HepG2 (cell line): ENCODE measurements around the gene NELFB. TPM values are rescaled to one million over a fixed set of nuclear protein-coding genes. Genes with fewer than 3 reads are reported as not detected.

ENCODE experiments used
- ATAC-seq: fragments of 200-7000 bp; cut with Tn5 transposase; 3 replicates; pipeline ENCODE4 v1.9.1; 2020; ENCODE audit warnings: mild to moderate bottlenecking, moderate library complexity
- BruUV-seq: library from RNA; stranded (reverse); fragments of 400-500 nt; replicated peaks from 2 replicates; lab custom pipeline; 2021; lab: Mats Ljungman, UMichigan
- CTCF ChIA-PET: fragments of 300-600 bp; formaldehyde crosslinking; extraction: SDS; loops from one replicate; lab custom pipeline; 2021; ENCODE audit warnings: low total read pairs, inconsistent platforms, low intra/inter-chr PET ratio; lab: Yijun Ruan, JAX
- POLR2A ChIA-PET: fragments of 350-600 bp; sonication (Branson Sonifier 250); formaldehyde crosslinking; loops from one replicate; lab custom pipeline; 2020; ENCODE audit warnings: antibody characterized with exemption, inconsistent platforms; lab: Yijun Ruan, JAX
- DNase-seq: peaks from one replicate; pipeline ENCODE4 v3.0.0-alpha.2; 2015; ENCODE audit warnings: low spot score
- FAIRE-seq: peaks from 3 replicates; lab custom pipeline; 2011; peaks lifted over from hg19 to GRCh38; lab: Jason Lieb, UNC
- H2AFZ ChIP-seq: one replicate; pipeline ENCODE4 v1.6.1; 2011; ENCODE audit warnings: low read length, inconsistent platforms
- H3K27ac ChIP-seq: fragments of 300-600 bp; 3 replicates; pipeline ENCODE4 v1.8.0; 2011; ENCODE audit warnings: mixed run types, mild to moderate bottlenecking, mixed read lengths, low read length, inconsistent platforms; ENCODE audit not compliant: insufficient read depth; ENCODE audit errors: extremely low read length
- H3K27me3 ChIP-seq, 2 experiments: fragments of 200-600 bp in 1 of 2; 2 replicates in 1 of 2; 3 replicates in 1 of 2; pipeline versions ENCODE4 v1.6.0 to v1.8.0; 2011; ENCODE audit warnings: low read length in 2 of 2, mild to moderate bottlenecking in 2 of 2, moderate library complexity in 2 of 2, inconsistent platforms in 1 of 2; ENCODE audit not compliant: insufficient read depth in 2 of 2, control insufficient read depth in 1 of 2
- H3K36me3 ChIP-seq, 2 experiments: fragments of 200-600 bp in 1 of 2; replicated peaks in 1 of 2; 2 replicates in 1 of 2; 3 replicates in 1 of 2; pipeline versions ENCODE4 v1.5.1 to v1.8.0; 2011; ENCODE audit warnings: low read length in 2 of 2, inconsistent platforms in 1 of 2; ENCODE audit not compliant: insufficient read depth in 2 of 2, control insufficient read depth in 1 of 2
- H3K4me1 ChIP-seq: 2 replicates; pipeline ENCODE4 v1.5.1; 2012; ENCODE audit warnings: low read length, inconsistent platforms; ENCODE audit not compliant: insufficient read depth
- H3K4me2 ChIP-seq: 2 replicates; pipeline ENCODE4 v1.6.0; 2011; ENCODE audit warnings: low read depth, low read length, inconsistent platforms
- H3K4me3 ChIP-seq, 3 experiments: fragments of 200-600 bp in 1 of 3; sonication (generic), shearing (Covaris generic) in 1 of 3; replicated peaks in 1 of 3; 2 replicates each; pipeline ENCODE4 v1.5.1; 2011 to 2016; ENCODE audit warnings: low read length in 3 of 3, inconsistent platforms in 2 of 3, low read depth in 2 of 3, mild to moderate bottlenecking in 2 of 3, control low read depth in 1 of 3, mixed read lengths in 1 of 3; ENCODE audit not compliant: insufficient read depth in 1 of 3
- H3K79me2 ChIP-seq: one replicate; pipeline ENCODE4 v1.6.1; 2011; ENCODE audit warnings: low read length, inconsistent platforms; ENCODE audit not compliant: insufficient read depth
- H3K9ac ChIP-seq: 2 replicates; pipeline ENCODE4 v1.6.0; 2011; ENCODE audit warnings: mild to moderate bottlenecking, low read depth, low read length, inconsistent platforms; ENCODE audit not compliant: insufficient read depth
- H3K9me3 ChIP-seq: 2 replicates; pipeline ENCODE4 v1.5.1; 2012; ENCODE audit warnings: mild to moderate bottlenecking, low read length
- H4K20me1 ChIP-seq: 2 replicates; pipeline ENCODE4 v1.6.0; 2011; ENCODE audit warnings: inconsistent platforms, mild to moderate bottlenecking, low read length, moderate library complexity; ENCODE audit not compliant: insufficient read depth
- HNRNPL ChIP-seq: fragments of 200-400 bp; formaldehyde crosslinking; IDR thresholded peaks from 2 replicates; pipeline ENCODE4 v1.6.1; 2017; ENCODE audit warnings: mild to moderate bottlenecking, low read depth, low read length
- RAD21 ChIP-seq: fragments of 450-650 bp; formaldehyde crosslinking; IDR thresholded peaks from 2 replicates; pipeline ENCODE4 v1.5.0; 2020; ENCODE audit warnings: mild to moderate bottlenecking
- STAG1 ChIP-seq: sonication (generic); formaldehyde crosslinking; IDR thresholded peaks from 2 replicates; pipeline ENCODE4 v1.4.0; 2020; ENCODE audit warnings: missing genetic modification reagents
- TAF1 ChIP-seq: sonication (generic); formaldehyde crosslinking; IDR thresholded peaks from 2 replicates; pipeline ENCODE4 v1.4.0; 2020; ENCODE audit warnings: missing genetic modification reagents
- ZNF75D ChIP-seq: sonication (generic); formaldehyde crosslinking; IDR thresholded peaks from 2 replicates; pipeline ENCODE4 v1.8.1; 2023; ENCODE audit warnings: missing genetic modification reagents, mild to moderate bottlenecking, borderline replicate concordance
- ZNF839 ChIP-seq: sonication (generic); formaldehyde crosslinking; IDR thresholded peaks from 2 replicates; pipeline ENCODE4 v1.4.0; 2020; ENCODE audit warnings: missing genetic modification reagents, mild to moderate bottlenecking, borderline replicate concordance
- WGBS: methylation state at CpG from one replicate; pipeline ENCODE4 v1.1.6; 2017; ENCODE audit warnings: low lambda C conversion rate; 5-methylcytosine and 5-hydroxymethylcytosine counted together
- in situ Hi-C: cut with HindIII; loops from 2 replicates; pipeline ENCODE4 v1.10.0; 2017; ENCODE audit warnings: low pct_unique_long_range_greater_than_20kb; ENCODE audit not compliant: extremely low pct_ligation_motif_present
- intact Hi-C: fragments of 100-400 bp; cut with micrococcal nuclease; formaldehyde crosslinking; loops from one replicate; pipeline ENCODE4 v1.10.0; 2022; ENCODE audit not compliant: unreplicated experiment
- polyA plus RNA-seq, 8 experiments: library from polyadenylated mRNA; depleted of rRNA in 3 of 8; stranded (reverse) in 7 of 8; unstranded in 1 of 8; fragments of >200 nt; fragmentation: Illumina TruSeq in 4 of 8; extraction: Trizol in 4 of 8; gene quantifications; 2 replicates each; pipeline versions ENCODE4 v1.2.1 to v1.2.3, GENCODE V29; 2011 to 2016; ENCODE audit warnings: low read depth in 4 of 8, missing spikeins in 1 of 8, mixed read lengths in 1 of 8; ENCODE audit not compliant: insufficient read depth in 1 of 8
- total RNA-seq, 5 experiments: library from RNA; depleted of rRNA; stranded (reverse); fragments of >200 nt; fragmentation: Illumina TruSeq; extraction: Trizol; gene quantifications; 2 replicates each; pipeline ENCODE4 v1.2.3, GENCODE V29; 2016; ENCODE audit warnings: low read depth in 1 of 5
- TF ChIP-seq, protein P1 (sequence below): sonication (generic); formaldehyde crosslinking; IDR thresholded peaks from 2 replicates; pipeline ENCODE4 v1.5.0; 2020; ENCODE audit warnings: mild to moderate bottlenecking, missing genetic modification reagents, moderate library complexity
- TF ChIP-seq, protein P2 (sequence below): sonication (generic); formaldehyde crosslinking; IDR thresholded peaks from 2 replicates; pipeline ENCODE4 v1.4.0; 2020; ENCODE audit warnings: missing genetic modification reagents, mild to moderate bottlenecking, borderline replicate concordance
- TF ChIP-seq, protein P3 (sequence below): sonication (generic); formaldehyde crosslinking; IDR thresholded peaks from 2 replicates; pipeline ENCODE4 v1.5.1; 2020; ENCODE audit warnings: mild to moderate bottlenecking, missing genetic modification reagents, moderate library complexity

NELFB gene
- total and polyA plus RNA-seq, 2 of the 13 experiments (the other 11 are each of a cell fraction or from before 2014, with no cell fraction given), result 26.5 to 45.8 TPM

DNA sequence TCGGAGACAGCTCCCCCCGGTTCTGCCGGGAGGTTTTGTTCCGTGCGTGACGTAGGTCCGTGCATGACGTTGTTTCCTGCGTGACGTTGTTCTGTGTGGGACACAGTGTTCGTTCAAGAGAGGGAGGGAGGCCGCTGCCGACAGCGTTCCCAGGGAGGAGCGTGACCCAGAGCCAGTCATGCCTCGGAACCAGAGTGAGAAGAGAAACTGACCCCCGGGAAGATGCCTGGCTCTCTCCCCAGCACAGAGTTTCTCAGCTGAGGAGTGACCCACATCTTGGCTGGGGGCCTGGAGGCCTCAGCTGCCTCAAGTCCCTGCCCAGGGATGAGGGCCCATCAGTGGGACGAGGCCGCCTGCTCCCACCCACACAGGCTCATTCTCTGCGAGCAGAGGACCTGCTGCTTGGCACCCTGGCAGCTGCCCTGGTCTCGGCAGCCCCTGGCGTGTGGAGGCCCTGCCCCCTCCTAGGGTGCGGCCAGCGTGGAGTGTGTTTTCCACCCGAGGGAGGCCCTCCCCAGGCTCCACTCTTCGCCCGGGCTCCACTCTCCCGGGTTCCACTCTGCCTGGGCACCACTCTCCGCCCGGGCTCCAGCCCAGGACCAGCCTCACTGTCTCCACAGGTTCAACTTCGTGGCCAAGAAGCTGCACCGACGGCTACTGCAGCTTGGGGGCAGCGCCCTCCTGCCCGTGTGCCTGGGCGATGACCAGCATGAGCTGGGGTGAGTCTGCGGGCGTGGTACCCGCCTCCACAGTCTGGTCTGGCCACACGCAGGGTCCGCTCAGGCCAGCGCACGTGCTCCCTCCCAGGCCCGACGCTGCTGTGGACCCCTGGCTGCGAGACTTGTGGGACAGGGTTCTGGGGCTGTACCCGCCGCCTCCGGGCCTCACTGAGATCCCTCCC, 41.7 kb upstream of the NELFB start:
- intact Hi-C loops (no loop called here), in situ Hi-C loops (no loop called here)
- TF ChIP-seq ZNF75D (CRISPR knock-in tag), result no peak
- TF ChIP-seq, protein P1, sequence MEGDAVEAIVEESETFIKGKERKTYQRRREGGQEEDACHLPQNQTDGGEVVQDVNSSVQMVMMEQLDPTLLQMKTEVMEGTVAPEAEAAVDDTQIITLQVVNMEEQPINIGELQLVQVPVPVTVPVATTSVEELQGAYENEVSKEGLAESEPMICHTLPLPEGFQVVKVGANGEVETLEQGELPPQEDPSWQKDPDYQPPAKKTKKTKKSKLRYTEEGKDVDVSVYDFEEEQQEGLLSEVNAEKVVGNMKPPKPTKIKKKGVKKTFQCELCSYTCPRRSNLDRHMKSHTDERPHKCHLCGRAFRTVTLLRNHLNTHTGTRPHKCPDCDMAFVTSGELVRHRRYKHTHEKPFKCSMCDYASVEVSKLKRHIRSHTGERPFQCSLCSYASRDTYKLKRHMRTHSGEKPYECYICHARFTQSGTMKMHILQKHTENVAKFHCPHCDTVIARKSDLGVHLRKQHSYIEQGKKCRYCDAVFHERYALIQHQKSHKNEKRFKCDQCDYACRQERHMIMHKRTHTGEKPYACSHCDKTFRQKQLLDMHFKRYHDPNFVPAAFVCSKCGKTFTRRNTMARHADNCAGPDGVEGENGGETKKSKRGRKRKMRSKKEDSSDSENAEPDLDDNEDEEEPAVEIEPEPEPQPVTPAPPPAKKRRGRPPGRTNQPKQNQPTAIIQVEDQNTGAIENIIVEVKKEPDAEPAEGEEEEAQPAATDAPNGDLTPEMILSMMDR (CRISPR knock-in tag), result peak; percentile 60
- TF ChIP-seq, protein P2, sequence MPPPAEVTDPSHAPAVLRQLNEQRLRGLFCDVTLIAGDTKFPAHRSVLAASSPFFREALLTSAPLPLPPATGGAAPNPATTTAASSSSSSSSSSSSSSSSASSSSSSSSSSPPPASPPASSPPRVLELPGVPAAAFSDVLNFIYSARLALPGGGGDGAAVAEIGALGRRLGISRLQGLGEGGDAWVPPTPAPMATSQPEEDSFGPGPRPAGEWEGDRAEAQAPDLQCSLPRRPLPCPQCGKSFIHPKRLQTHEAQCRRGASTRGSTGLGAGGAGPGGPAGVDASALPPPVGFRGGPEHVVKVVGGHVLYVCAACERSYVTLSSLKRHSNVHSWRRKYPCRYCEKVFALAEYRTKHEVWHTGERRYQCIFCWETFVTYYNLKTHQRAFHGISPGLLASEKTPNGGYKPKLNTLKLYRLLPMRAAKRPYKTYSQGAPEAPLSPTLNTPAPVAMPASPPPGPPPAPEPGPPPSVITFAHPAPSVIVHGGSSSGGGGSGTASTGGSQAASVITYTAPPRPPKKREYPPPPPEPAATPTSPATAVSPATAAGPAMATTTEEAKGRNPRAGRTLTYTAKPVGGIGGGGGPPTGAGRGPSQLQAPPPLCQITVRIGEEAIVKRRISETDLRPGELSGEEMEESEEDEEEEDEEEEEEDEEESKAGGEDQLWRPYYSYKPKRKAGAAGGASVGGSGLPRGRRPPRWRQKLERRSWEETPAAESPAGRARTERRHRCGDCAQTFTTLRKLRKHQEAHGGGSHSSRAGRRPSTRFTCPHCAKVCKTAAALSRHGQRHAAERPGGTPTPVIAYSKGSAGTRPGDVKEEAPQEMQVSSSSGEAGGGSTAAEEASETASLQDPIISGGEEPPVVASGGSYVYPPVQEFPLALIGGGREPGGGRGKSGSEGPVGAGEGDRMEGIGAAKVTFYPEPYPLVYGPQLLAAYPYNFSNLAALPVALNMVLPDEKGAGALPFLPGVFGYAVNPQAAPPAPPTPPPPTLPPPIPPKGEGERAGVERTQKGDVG (CRISPR knock-in tag), result 0 out of 2 replicates have a peak, but pooled peaks have one; percentile 49
- TF ChIP-seq ZNF839, result 0 out of 2 replicates have a peak, but pooled peaks have one; percentile 59
- peak; percentile 56; the same call in 1 of the 2 replicates for TF ChIP-seq RAD21 (CRISPR knock-in tag)
- TF ChIP-seq, protein P3, sequence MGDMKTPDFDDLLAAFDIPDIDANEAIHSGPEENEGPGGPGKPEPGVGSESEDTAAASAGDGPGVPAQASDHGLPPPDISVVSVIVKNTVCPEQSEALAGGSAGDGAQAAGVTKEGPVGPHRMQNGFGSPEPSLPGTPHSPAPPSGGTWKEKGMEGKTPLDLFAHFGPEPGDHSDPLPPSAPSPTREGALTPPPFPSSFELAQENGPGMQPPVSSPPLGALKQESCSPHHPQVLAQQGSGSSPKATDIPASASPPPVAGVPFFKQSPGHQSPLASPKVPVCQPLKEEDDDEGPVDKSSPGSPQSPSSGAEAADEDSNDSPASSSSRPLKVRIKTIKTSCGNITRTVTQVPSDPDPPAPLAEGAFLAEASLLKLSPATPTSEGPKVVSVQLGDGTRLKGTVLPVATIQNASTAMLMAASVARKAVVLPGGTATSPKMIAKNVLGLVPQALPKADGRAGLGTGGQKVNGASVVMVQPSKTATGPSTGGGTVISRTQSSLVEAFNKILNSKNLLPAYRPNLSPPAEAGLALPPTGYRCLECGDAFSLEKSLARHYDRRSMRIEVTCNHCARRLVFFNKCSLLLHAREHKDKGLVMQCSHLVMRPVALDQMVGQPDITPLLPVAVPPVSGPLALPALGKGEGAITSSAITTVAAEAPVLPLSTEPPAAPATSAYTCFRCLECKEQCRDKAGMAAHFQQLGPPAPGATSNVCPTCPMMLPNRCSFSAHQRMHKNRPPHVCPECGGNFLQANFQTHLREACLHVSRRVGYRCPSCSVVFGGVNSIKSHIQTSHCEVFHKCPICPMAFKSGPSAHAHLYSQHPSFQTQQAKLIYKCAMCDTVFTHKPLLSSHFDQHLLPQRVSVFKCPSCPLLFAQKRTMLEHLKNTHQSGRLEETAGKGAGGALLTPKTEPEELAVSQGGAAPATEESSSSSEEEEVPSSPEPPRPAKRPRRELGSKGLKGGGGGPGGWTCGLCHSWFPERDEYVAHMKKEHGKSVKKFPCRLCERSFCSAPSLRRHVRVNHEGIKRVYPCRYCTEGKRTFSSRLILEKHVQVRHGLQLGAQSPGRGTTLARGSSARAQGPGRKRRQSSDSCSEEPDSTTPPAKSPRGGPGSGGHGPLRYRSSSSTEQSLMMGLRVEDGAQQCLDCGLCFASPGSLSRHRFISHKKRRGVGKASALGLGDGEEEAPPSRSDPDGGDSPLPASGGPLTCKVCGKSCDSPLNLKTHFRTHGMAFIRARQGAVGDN (CRISPR knock-in tag), result peak; percentile 30
- no peak for TF ChIP-seq TAF1 (CRISPR knock-in tag)
- TF ChIP-seq STAG1, result peak; percentile 57
- TF ChIP-seq HNRNPL, result 0 out of 2 replicates have a peak, but pooled peaks have one; percentile 61
- H3K9me3 ChIP-seq, result no peaks in the 10 kb centered on the region
- WGBS, result 95% methylated on average over 28 of the region's 49 CpGs
- no peak for ATAC-seq
- no peak overlapping the region for H3K27ac ChIP-seq
- H3K79me2 ChIP-seq, result peaks cover under 1% of the 10 kb centered on the region
- no peaks in the 10 kb centered on the region for H3K27me3 ChIP-seq
- no peaks in the 10 kb centered on the region; a peak in 1 of 5 replicates for H3K36me3 ChIP-seq
- no TSS peak for BruUV-seq
- H2AFZ ChIP-seq, result no peak overlapping the region
- H3K9ac ChIP-seq, result no peak overlapping the region
- H3K4me3 ChIP-seq, result no peak overlapping the region
- no peak overlapping the region for H3K4me2 ChIP-seq
- no peak for DNase-seq
- ChIA-PET POLR2A (no interaction called here), CTCF (no interaction called here)
- no peaks in the 10 kb centered on the region for H4K20me1 ChIP-seq
- peaks cover 16% of the 10 kb centered on the region for H3K4me1 ChIP-seq
- FAIRE-seq, result no peak
